Fibroblast of skin of right quadriceps (primary cell): ENCODE measurements around the gene LMBR1.
"Not testable (repeated sequence)": the region's sequence is repeated elsewhere in the genome, so short reads cannot be mapped to it uniquely, and the experiment has no call there.

ENCODE experiments used
- DNase-seq: peaks from one replicate; pipeline ENCODE4 v3.0.0-alpha.2; 2013

Gene LMBR1

GRCh38 chr7:156752367-156753228 lies 140.4 kb downstream of the LMBR1 start:
- DNase-seq, result peak; percentile 49

DNA sequence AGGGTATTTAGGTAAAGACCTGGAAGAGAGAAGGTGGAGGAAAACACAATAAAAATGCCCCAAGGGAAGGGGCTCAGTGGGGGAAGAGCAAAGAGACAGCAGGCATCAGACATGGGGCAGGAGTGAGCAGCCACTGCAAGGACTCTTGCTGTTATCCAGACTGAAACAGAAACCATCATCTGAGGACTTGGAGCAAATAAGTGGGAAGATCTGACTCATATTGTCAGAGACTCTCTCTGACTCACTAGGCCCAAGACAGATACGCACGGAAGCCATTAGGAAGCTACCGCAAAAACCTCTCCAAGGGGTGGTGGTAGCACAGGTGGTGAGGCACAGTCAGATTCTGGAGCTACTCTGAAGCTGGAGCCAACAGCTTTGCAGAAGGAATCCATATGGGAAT lies 141.7 kb downstream of the LMBR1 start:
- peak; percentile 77 for DNase-seq

DNA sequence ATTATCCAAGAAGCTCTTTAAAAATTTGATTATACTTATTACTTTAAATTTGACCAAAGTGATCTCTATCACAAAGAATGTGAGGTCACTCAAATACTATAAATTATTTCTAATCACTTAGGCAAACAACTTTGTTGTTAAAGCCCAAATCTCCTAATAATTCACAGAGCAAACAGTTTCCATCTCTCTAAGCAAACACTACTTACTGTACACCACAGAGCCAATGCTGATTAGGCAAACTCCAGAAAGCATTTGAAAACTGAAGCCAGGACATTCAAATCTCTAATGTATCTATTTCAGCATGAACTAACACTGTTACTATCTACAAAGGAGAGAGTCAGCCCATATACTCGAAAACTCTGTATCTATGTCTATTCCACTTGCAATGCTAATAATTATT lies 145.3 kb downstream of the LMBR1 start:
- DNase-seq, result no peak

- no peak for DNase-seq
These were observed 146.1 kb downstream of the LMBR1 start for GRCh38 chr7:156746891-156747290.

DNA sequence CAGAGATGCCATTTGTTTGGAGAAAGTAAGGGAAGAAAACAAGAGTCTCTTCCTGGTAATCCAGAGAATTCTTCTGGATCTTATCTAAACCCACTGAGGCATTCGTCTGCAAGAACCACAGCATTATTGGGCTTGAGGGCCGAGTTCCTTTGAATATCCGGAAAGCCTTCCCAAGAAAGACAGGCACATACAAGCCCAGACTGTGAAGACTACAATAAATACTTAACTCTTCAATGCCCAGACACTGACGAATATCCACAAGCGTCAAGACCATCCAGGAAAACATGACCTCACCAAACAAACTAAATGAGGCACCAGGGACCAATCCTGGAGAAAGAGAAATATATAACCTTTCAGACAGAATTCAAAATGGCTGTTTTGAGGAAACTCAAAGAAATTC lies 153.4 kb downstream of the LMBR1 start:
- DNase-seq, result no peak

DNA sequence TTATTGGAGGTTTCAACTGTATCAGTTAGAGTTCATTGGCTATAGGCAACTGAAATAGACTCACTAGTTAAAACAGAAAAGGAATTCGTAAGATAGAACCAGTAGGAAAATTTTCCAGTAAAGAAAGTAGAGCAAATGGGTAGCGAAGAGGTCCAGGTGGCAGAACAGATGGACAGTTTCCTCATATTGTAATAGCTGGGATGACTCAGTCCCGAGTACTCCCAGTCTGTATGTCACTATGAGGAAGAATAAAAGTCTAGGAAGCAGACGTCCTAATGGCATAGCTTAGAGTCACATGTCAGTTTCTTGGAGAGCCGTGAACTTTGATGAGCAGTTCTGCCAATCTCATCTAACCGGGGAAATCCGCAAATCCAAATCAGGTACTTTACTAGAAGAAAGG lies 157.1 kb downstream of the LMBR1 start:
- DNase-seq, result no peak

- no peak for DNase-seq
These were observed 159.3 kb downstream of the LMBR1 start for GRCh38 chr7:156733638-156734037.

DNA sequence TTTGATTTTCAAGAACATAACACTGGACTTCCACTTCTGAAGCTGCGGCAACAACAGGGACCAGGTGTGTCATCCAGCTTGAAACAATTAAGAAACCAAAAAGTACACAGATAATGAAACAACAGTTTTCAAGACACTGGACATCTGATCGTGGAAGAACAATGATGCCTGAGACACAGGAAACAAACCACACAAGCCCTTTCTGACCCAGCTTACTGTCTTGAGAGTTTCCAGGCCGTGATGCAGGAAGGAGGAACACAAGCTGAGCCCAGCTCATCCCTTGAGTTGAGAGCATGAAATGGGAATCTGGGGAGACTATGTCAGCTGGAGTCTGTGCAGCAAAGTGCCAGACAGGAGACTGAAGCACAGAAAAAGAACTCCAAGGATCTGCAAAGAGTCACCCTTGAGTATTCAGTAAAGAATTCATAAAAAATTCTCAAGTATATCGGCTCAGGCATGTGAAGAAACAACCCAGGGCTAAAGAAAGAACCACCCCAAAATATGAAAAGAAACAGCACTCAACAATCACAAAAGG lies 160.8 kb downstream of the LMBR1 start:
- no peak for DNase-seq

DNA sequence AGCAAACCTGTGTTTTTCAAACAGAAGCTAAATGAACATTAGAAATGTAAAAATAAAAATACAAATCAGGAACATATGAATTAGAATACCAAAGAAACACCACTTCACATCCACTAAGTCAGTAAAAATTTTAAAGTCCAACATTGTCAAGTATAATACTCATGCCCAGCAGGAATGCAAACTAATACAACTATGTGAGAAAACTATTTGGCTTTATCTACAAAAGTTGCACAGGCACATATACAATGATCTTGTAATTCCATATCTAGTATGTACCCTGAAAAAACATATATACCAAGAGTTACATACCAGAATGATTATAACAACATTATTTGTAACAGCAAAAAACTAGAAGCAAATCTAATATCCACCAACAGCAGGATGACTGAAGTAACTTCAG lies 161.3 kb downstream of the LMBR1 start:
- no peak for DNase-seq

DNA sequence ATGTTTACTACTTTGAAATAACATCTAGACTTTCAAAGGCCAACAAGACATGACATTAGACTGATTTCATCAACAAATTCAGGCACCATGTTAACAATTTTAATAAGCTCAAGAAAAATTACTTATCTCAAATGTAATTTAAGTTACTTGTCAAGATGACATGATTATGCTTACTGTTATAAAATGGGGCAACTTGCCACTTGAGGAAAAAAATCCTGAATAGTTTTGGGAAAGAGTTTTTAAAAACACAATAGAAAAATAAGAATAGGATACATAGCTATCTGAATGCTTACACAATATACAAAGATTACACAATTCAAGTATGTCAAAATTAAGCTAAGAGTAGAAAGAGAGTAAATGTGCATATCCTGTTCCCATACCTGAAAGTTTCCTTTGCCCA lies 167.0 kb downstream of the LMBR1 start:
- no peak for DNase-seq

- no peak for DNase-seq
These were observed 167.9 kb downstream of the LMBR1 start for GRCh38 chr7:156725073-156725472.

DNA sequence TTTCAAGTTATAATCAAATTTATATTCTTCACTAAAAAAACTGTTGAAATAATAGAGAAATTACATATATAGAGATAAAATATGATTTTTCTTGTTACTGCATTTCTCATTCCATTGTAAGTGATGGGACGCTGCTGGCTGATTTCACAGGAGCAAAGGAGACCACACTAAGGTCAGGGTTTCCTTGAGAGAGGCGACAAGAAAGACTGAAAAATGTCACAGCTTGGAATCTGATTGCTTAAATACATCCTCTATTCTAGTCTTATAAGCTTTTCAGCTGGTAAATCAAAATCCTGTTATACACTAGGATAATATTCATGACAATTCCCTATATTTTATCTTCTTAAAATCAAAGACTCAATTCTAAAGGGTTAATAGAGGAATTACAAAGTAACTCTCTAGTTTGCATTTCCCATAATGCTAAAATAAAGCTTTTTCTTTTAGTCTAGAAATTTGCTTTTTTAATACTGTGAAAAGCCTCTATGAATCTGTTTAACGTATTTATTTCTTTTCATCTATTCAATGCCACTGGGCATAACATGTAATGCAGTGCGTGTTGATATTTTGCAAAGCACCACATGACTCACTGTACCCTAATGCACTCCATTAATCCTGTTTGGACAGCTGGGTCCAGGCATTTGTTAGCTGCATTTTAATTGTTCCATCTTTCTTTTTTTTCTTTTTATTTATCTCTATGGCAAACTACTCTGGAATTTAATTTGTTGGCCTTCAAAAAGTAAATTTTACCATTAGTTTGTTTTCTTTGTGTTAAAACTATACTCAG lies 170.7 kb downstream of the LMBR1 start:
- DNase-seq, result no peak

DNA sequence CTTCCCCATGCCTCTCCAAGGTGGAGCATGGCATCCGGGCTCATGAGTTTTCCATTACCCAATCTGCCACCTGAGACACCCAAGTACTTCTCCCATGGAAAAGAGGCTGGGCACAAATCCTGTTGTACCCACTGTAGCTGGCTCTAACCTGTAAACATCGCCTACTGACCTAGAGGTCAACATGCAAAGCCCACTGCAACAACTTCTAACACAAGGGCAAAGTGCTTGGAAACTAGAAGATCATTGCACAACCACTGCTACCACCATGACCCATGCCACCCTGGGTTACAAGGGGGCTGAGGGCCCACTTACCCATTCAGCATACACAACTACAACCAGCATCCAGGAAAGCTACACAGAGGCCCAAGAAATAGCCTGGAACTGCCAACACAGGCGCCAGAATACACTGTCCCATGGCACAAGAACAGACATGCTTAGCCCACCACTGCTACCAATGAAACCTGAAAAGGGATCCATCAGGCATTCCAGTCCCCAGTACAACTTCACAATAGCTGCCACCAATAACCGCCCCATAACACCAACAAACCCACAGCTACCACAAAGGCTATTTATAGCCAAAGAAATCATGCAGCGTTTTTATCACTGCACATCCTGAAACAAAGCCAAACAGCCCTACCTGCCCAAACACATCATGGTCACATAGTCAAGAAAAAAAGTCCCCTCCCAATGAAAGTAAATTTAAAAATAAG lies 189.1 kb downstream of the LMBR1 start:
- no peak for DNase-seq

DNA sequence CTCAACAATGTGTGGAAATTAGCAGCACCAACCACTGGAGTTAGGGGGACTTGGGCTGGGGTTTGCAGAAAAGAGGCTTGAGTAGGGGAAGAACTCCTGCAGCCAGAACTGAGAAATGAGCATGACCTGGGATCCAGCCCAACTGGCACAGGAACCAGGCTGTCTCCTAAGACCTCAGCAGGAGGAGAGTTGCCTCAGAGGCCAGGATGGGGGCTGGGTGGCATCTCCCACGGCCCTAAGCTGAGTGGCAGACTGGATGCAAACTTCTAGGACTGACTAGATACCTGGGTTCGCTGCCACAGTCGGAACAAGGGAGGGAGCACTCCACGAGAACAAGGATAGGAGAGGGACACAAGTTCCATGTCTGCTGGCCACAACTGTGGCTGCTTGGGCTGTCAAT lies 189.8 kb downstream of the LMBR1 start:
- DNase-seq, result no peak

DNA sequence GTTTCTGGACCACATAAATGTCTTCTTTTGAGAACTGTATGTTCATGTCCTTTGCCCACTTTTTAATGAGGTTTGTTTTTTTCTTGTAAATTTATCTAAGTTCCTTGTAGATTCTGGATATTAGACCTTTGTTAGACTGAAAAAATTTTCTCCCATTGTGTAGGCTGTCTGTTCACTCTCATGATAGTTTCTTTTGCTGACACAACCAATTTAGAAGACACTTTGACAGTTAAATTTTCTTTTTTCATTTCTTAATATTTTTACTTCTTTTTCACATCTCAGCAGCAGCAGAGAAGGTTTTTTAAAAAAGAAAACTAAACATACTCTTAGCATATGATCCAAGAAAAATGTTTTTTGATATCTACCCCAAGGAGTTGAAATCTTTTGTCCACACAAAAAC lies 190.6 kb downstream of the LMBR1 start:
- DNase-seq, result no peak

- DNase-seq, result not testable (repeated sequence)
These were observed 191.2 kb downstream of the LMBR1 start for GRCh38 chr7:156701787-156702186.

- not testable (repeated sequence) for DNase-seq
These were observed 194.5 kb downstream of the LMBR1 start for GRCh38 chr7:156698512-156698911.

DNA sequence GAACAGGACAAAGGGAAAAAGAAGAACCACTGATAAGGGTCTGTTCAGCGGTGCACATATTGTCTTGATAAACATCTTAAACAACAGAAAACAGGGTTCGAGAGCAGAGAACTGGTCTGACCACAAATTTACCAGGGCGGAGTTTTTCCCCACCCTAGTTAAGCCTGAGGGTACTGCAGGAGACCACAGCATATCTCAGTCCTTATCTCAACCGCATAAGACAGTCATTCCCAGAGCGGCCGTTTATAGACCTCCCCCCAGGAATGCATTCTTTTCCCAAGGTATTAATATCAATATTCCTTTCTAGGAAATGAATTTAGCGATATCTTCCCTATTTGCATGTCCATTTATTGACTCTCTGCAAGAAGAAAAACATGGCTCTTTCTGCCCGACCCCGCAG lies 195.7 kb downstream of the LMBR1 start:
- DNase-seq, result not testable (repeated sequence)

DNA sequence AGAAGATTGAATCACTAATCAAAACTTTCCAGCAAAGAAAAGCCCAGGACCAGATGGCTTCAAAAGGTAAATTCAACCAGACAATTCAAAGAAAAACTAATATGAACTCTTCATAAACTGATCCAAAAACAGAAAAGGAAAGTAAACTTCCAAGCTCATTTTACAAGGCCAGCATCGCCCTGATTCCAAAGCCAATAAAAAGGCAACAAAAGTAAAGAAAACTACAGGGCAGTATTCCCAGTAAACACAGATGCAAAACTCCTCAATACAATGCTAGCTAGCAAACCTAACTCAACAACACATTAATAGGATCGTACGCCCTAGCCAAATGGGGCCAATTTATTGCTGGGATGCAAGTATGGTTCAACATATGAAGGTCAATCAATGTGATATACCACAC lies 199.4 kb downstream of the LMBR1 start:
- DNase-seq, result no peak

- DNase-seq, result no peak
These were observed 200.1 kb downstream of the LMBR1 start for GRCh38 chr7:156692849-156693248.

- DNase-seq, result no peak
These were observed 201.2 kb downstream of the LMBR1 start for GRCh38 chr7:156691764-156692163.

DNA sequence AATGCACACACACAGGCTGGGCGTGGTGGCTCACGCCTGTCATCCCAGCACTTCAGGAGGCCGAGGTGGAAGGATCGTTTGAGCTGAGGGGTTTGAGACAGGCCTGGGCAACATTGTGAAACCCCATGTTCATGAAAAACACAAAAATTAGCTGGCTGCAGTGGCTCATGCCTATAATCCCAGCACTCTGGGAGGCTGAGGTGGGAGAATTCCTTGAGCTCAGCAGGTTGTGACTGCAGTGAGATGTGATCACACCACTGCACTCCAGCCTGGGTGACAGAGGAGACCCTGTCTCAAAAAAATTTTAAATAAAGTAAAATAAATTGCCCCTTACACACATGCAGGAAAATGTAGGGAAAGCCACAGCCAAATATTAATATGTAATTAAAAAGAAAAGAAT lies 208.3 kb downstream of the LMBR1 start:
- no peak for DNase-seq

DNA sequence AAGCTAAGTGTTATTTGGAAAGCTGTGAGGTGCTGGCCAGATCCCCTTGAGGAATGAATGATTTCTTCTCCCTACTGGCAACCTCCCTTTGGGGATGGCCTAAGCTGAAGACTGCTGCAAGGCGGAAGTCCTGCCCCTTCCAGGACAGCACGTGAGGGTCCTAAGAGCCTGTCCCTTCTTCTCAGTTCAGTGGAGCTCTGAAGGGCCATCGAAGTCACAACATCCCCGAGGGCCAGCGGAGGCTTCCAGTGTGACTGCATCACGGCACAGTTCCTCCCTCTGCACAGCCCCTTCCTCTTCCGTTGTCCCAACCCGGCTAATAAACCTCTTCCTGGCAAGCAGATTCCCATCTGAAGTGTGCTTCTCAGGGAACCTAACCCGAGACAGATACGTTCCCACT lies 208.7 kb downstream of the LMBR1 start:
- DNase-seq, result no peak
